Measurements from ENCODE around the gene TGFB3. TPM values are rescaled to one million over a fixed set of nuclear protein-coding genes. Genes with fewer than 3 reads are reported as not detected.

The TGFB3 gene
- total and polyA plus RNA-seq, 2 donors (not counting 3 experiments of a cell fraction or from before 2014, with no cell fraction given), result 5.3 to 5.4 TPM

- Histone ChIP-seq H3K79me2 (ENCODE audit: control insufficient read depth, insufficient read depth, low read length) (no peaks in the 10 kb centered on the region), H2AFZ (ENCODE audit: low read depth, low read length) (no peak overlapping the region), H3K27ac (ENCODE audit: insufficient read depth, low read depth, low read length) (no peak overlapping the region), H3K4me3 (replicated peaks in 1 of 3; ENCODE audit: insufficient read depth in 1 of 3, low read depth in 1 of 3, low read length in 3 of 3) (no peak overlapping the region), H4K20me1 (replicated peaks; ENCODE audit: control insufficient read depth, extremely low read depth, insufficient read depth, low read length) (no peaks in the 10 kb centered on the region), H3K4me1 (ENCODE audit: control insufficient read depth, extremely low read depth, insufficient read depth, low read length) (peaks cover 37% of the 10 kb centered on the region), H3K36me3 (ENCODE audit: control insufficient read depth in 2 of 2, extremely low read depth in 1 of 2, insufficient read depth in 2 of 2, low read length in 2 of 2) (peaks cover 0 to 2% of the 10 kb centered on the region in 2 experiments), H3K4me2 (ENCODE audit: insufficient read depth, low read length) (no peak overlapping the region), H3K9ac (replicated peaks; ENCODE audit: extremely low read depth, insufficient read depth, low read length) (no peak overlapping the region), H3K27me3 (ENCODE audit: control insufficient read depth in 2 of 2, insufficient read depth in 2 of 2, low read length in 2 of 2) (no peaks in the 10 kb centered on the region), H3K9me3 (replicated peaks; ENCODE audit: control insufficient read depth, insufficient read depth, low read length) (no peaks in the 10 kb centered on the region), H3K9me1 (replicated peaks; ENCODE audit: control insufficient read depth, extremely low read depth, insufficient read depth, low read length) (no peaks in the 10 kb centered on the region)
- no peak for FAIRE-seq
- intact Hi-C loops (cut with micrococcal nuclease), result no loop called here
- dilution Hi-C loops (cut with MboI; ENCODE audit: extremely low pct_ligation_motif_present, low sequenced_read_pairs), result loop anchor here (25.0 kb wide), 1 partner anchor 278 kb away; no protein-coding TSS in a partner anchor
- ChIA-PET POLR2A (no interaction called here), CTCF (interaction anchor here (1.1 to 2.8 kb wide), 5 partner anchors 9 to 282 kb away, joined by 4 to 14 read pairs (median 6); no protein-coding TSS in a partner anchor)
- no TSS peak for BruUV-seq (replicated peaks)
- no peak for TF ChIP-seq POLR2AphosphoS5 (IDR thresholded peaks at IDR 0.05; ENCODE audit: insufficient read depth, low read depth, low read length)
- no peak for TF ChIP-seq GATA2 (IDR thresholded peaks at IDR 0.05; ENCODE audit: insufficient read depth, insufficient read length, low read depth, low read length)
- TF ChIP-seq MYC (IDR thresholded peaks at IDR 0.05; ENCODE audit: low read depth, low read length), result no peak
- no peak for TF ChIP-seq POLR2A (IDR thresholded peaks at IDR 0.05; ENCODE audit: low read depth, low read length)
- TF ChIP-seq EZH2 (IDR thresholded peaks at IDR 0.05; ENCODE audit: borderline replicate concordance, low read depth, low read length, severe bottlenecking), result no peak
- TF ChIP-seq, protein P1, sequence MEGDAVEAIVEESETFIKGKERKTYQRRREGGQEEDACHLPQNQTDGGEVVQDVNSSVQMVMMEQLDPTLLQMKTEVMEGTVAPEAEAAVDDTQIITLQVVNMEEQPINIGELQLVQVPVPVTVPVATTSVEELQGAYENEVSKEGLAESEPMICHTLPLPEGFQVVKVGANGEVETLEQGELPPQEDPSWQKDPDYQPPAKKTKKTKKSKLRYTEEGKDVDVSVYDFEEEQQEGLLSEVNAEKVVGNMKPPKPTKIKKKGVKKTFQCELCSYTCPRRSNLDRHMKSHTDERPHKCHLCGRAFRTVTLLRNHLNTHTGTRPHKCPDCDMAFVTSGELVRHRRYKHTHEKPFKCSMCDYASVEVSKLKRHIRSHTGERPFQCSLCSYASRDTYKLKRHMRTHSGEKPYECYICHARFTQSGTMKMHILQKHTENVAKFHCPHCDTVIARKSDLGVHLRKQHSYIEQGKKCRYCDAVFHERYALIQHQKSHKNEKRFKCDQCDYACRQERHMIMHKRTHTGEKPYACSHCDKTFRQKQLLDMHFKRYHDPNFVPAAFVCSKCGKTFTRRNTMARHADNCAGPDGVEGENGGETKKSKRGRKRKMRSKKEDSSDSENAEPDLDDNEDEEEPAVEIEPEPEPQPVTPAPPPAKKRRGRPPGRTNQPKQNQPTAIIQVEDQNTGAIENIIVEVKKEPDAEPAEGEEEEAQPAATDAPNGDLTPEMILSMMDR (IDR thresholded peaks at IDR 0.05; ENCODE audit: extremely low read depth in 1 of 2, insufficient read depth in 1 of 2, low read depth in 1 of 2, low read length in 2 of 2), result no peak
- DNase-seq (ENCODE audit: low read depth, low spot score), result no peak
Observed at GRCh38 chr14:75990297-75990696, 8.5 kb upstream of the TGFB3 start.
